HG03095 (cell line): Measurements from ENCODE around the gene OR13A1.
"Not testable (repeated sequence)": the region's sequence is repeated elsewhere in the genome, so short reads cannot be mapped to it uniquely, and the experiment has no call there.

Experiments
- ATAC-seq: cut with Tn5 transposase; IDR thresholded peaks from one replicate; pipeline ENCODE4 v1.9.1; 2021; ENCODE audit warnings: moderate library complexity; ENCODE audit not compliant: unreplicated experiment

OR13A1 gene, protein sequence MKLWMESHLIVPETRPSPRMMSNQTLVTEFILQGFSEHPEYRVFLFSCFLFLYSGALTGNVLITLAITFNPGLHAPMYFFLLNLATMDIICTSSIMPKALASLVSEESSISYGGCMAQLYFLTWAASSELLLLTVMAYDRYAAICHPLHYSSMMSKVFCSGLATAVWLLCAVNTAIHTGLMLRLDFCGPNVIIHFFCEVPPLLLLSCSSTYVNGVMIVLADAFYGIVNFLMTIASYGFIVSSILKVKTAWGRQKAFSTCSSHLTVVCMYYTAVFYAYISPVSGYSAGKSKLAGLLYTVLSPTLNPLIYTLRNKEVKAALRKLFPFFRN

GRCh38 chr10:45315508-45315907 lies at the start of gene OR13A1:
TSS of gene OR13A1 (minus strand) at chr10:45315608. CDS start at chr10:45304422, 11,186 bp downstream.
- no peak for ATAC-seq

- not testable (repeated sequence) for ATAC-seq
Observed at GRCh38 chr10:45361983-45362799, 46.8 kb upstream of the OR13A1 start.

DNA sequence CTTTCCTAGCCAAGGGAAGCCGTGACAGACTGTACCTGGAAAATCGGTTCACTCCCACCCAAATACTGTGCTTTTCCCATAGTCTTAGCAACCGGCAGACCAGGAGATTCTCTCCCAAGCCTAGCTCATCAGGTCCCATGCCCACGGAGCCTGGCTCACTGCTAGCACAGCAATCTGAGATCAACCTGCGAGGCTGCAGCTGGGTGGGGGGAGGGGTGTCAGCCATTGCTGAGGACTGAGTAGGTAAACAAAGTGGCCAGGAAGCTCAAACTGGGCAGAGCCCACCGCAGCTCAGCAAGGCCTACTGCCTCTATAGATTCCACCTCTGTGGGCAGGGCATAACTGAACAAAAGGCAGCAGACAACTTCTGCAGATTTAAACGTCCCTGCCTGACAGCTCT lies 43.6 kb upstream of the OR13A1 start:
- not testable (repeated sequence) for ATAC-seq

DNA sequence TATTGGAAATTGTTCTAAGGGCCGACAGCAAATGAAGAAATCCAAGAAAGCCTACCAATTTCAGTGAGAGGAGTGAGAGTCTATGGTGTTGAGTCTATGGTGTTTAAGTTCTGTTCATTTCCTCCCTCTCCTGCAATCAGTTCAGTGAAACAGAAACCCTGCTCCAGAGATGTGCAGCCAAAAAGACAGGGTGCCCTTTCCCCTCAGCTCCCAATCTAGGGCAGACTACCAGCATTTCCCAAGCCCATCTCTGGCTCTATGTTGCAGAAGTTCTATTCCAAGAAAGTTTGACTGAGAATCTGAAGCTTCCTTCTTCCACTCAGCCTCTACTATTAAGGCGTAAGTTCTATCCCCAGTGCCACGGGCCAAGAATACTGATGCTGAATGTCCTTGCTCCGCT lies 40.1 kb upstream of the OR13A1 start:
- ATAC-seq = no peak

- ATAC-seq = no peak
Observed at GRCh38 chr10:45354261-45354660, 38.9 kb upstream of the OR13A1 start.

DNA sequence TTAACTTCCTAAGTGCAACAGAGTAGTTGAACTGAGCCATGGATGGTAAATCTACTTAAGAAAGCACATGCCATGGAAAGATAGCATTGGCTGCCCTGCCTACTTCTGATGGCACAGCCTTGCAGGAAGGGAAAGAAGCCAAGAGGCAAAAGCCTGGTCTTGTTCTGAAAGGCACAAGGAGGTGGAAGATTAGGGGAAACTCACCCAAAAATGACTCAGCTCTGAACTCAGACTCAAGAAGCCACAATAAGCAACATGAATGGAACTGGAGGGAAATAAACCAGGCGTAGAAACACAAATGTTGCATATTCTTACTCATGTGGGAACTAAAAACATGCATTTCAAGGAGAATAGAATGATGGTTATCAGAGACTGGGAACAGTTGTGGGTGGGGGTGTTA lies 37.8 kb upstream of the OR13A1 start:
- ATAC-seq = peak; percentile 47

DNA sequence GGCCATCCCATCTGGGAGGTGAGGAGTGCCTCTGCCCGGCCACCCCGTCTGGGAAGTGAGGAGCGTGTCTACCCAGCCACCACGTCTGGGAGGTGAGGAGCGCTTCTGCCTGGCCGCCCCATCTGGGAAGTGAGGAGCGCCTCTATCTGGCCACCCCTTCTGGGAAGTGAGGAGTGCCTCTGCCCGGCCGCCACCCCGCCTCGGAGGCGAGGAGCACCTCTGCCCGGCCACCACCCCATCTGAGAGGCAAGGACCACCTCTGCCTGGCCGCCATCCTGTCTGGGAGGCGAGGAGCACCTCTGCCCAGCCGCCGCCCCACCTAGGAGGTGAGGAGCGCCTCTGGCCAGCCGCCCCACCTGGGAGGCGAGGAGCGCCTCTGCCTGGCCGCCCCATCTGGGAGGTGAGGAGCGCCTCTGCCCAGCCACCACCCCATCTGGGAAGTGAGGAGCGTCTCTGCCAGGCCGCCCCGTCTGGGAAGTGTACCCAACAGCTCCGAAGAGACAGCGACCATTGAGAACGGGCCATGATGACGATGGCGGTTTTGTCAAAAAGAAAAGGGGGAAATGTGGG lies 32.9 kb upstream of the OR13A1 start:
- not testable (repeated sequence) for ATAC-seq

DNA sequence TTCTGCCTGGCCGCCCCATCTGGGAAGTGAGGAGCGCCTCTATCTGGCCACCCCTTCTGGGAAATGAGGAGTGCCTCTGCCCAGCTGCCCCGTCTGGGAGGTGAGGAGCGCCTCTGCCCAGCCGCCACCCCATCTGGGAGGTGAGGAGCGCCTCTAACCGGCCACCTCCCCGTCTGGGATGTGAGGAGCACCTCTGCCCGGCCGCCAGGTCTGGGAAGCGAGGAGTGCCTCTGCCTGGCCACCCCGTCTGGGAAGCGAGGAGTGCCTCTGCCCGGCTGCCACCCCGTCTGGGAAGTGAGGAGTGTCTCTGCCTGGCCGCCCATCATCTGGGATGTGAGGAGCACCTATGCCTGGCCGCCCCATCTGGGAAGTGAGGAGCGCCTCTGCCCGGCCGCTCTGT lies 32.1 kb upstream of the OR13A1 start:
- not testable (repeated sequence) for ATAC-seq

- not testable (repeated sequence) for ATAC-seq
Observed at GRCh38 chr10:45346652-45347335, 31.4 kb upstream of the OR13A1 start.

- ATAC-seq = not testable (repeated sequence)
Observed at GRCh38 chr10:45340420-45340819, 25.0 kb upstream of the OR13A1 start.

DNA sequence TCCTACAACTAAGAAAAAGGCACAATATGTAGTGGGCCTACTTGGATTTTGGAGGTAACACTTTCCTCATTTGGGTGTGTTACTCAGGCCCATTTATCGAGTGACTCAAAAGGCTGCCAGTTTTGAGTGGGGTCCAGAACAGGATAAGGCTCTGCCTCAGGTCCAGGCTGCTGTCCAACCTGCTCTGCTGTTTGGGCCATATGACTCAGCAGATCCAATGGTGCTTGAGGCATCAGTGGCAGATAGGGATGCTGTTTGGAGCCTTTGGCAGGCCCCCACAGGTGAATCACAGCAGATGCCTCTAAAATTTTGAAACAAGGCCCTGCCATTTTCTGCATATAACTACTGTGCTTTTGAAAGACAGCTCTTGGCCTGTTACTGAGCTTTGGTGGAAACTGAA lies 24.5 kb upstream of the OR13A1 start:
- ATAC-seq = no peak

- ATAC-seq = not testable (repeated sequence)
Observed at GRCh38 chr10:45331824-45332223, 16.4 kb upstream of the OR13A1 start.

- ATAC-seq = not testable (repeated sequence)
Observed at GRCh38 chr10:45326864-45327263, 11.5 kb upstream of the OR13A1 start.

DNA sequence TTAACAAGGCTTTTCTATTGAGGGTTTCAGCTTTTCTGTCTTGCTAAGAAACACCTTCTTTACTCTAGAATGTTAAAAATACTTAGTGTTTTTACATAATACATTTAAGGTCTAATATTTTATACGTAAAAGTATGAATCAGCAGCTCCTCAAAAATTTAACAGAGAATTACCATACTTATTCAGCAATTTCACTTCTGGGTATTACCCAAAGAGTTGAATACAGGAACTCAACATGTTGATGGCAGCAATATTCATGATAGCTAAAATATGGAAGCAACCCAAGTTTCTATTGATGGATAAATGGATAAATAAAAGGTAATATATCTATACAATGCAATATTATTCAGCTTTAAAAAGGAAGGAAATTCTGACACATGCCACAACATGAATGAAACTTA lies 9.7 kb upstream of the OR13A1 start:
- no peak for ATAC-seq

GRCh38 chr10:45319702-45320101 lies 4.3 kb upstream of the OR13A1 start:
- no peak for ATAC-seq

- ATAC-seq = no peak
Observed at GRCh38 chr10:45313264-45313873, 2.0 kb downstream of the OR13A1 start.

GRCh38 chr10:45308707-45309106 lies 6.7 kb downstream of the OR13A1 start:
- ATAC-seq = no peak

GRCh38 chr10:45302573-45302972 lies 12.8 kb downstream of the OR13A1 start:
- no peak for ATAC-seq

DNA sequence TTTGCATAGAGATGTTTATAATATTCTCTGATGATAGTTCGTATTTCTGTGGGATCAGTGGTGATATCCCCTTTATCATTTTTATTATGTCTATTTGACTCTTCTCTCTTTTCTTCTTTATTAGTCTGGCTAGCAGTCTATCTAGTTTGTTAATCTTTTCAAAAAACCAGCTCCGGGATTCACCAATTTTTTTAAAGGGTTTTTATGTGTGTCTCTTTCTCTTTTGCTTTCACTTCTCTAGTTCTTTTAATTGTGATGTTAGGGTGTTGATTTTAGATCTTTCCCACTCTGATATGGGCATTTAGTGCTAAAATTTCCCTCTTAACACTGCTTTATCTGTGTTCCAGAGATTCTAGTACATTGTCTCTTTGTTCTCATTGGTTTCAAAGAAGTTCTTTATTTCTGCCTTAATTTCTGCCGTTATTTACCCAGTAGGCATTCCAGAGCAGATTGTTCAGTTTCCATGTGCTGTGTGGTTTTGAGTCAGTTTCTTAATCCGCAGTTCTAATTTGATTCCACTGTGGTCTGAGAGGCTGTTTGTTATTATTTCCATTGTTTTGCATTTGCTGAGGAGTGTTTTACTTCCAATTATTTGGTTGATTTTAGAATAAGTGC lies 17.0 kb downstream of the OR13A1 start:
- not testable (repeated sequence) for ATAC-seq

GRCh38 chr10:45294681-45295080 lies 20.7 kb downstream of the OR13A1 start:
- no peak for ATAC-seq
